Omental fat pad (tissue), 4 donors: ENCODE measurements around the gene SLC2A9. TPM values are rescaled to one million over a fixed set of nuclear protein-coding genes. Genes with fewer than 3 reads are reported as not detected.

Experiments
- ATAC-seq: fragments of 150-250 bp; one replicate; pipeline ENCODE4 v1.9.1; 2016; ENCODE audit warnings: mild to moderate bottlenecking, moderate library complexity; ENCODE audit not compliant: low FRiP score
- DNase-seq: peaks from one replicate; pipeline ENCODE4 v3.0.0-alpha.2; 2019; ENCODE audit warnings: low spot score
- CTCF ChIP-seq, 3 donors: fragments of 450-650 bp; IDR thresholded peaks; one replicate each; pipeline ENCODE4 v1.5.1; 2016 to 2017; ENCODE audit warnings: antibody characterized with exemption in 3 of 3, mild to moderate bottlenecking in 3 of 3, moderate library complexity in 2 of 3
- total RNA-seq, 4 donors: library from RNA; depleted of rRNA; stranded (reverse); fragments of >200 nt; gene quantifications; one replicate each; pipeline ENCODE4 v1.1.0, GENCODE V29; 2016

SLC2A9 gene
- total RNA-seq, 4 donors from 2014 or later = 4.7 to 8.5 (median 7.3) TPM

DNA sequence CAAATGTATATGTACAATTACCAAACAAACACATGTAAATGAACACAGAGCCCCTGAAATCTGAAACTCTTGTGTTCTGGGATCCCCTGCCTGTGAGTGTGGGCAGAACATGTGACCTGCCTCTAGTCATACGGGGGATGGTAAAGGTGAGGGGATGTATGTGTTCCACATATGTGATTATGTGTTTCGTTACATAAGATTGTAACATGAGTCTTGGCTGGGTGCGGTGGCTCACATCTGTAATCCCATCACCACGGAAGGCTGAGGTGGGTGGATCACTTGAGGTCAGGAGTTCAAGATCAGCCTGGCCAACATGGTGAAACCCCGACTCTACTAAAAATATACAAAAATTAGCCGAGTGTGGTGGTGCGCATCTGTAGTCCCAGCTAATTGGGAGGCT, 37.1 kb upstream of the SLC2A9 start:
- ATAC-seq (no peak), DNase-seq (no peak)
- TF ChIP-seq CTCF (IDR thresholded peaks at IDR 0.05) = no peak

GRCh38 chr4:10057023-10057395, 35.7 kb upstream of the SLC2A9 start:
- DNase-seq = no peak
- ATAC-seq = no peak
- no peak for TF ChIP-seq CTCF (IDR thresholded peaks at IDR 0.05)

DNA sequence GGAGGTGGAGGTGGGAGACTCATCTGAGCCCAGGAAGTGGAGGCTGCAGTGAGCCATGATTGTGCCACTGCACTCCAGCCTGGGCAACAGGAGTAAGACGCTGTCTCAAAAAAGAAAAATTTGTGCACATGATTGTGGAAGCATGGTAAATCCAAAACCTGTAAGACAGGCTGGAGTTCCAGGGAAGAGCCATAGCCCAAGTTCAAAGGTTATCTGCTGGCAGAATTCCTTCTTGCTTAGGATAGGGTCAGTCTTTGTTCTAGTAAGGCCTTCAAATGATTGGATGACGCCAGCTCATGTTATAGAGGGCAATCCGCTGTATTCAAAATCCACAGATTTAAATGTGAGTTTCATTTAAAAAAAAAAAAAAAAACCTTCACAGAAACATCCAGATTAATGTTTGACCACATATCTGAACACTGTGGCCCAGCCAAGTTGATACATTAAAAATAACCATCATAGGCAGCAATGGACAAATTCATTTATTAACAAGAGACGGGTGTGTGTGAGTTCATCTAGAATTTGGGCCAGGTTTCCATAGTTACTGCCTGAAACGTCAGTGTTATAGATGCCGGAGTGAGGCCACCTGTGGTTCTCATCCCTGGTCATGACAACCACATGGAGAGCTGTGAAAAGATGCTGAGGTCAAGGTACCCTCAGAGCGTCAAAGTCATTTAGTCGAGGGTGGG, 35.2 kb upstream of the SLC2A9 start:
- no peak for DNase-seq
- TF ChIP-seq CTCF (IDR thresholded peaks at IDR 0.05) = no peak
- no peak for ATAC-seq

- TF ChIP-seq CTCF (IDR thresholded peaks at IDR 0.05) = no peak
- ATAC-seq (no peak), DNase-seq (no peak)
These were observed 34.6 kb upstream of the SLC2A9 start for GRCh38 chr4:10055871-10056270.

DNA sequence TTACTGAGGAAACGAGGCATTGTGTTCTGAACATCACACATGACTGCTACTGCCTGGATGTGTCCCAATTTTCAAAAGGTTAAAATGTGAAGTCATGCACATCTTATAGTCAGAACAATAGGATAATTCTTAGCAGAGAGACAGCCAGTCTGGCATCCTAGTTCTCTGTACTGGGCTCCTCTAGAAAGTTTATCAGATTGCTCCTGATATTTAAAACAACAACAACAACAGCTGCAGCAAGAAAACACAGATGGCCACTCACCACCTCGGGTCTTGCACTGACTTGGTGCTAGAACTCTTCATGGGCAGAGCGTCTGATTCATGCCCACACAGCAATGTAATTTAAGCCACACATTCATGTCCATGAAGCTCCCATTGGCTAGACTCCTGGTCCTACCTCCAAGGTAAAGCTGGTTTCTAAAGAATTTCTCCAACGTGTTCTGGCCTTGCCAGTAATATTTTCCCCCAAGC, 33.3 kb upstream of the SLC2A9 start:
- no peak for DNase-seq
- TF ChIP-seq CTCF (IDR thresholded peaks at IDR 0.05) = no peak
- ATAC-seq = no peak

DNA sequence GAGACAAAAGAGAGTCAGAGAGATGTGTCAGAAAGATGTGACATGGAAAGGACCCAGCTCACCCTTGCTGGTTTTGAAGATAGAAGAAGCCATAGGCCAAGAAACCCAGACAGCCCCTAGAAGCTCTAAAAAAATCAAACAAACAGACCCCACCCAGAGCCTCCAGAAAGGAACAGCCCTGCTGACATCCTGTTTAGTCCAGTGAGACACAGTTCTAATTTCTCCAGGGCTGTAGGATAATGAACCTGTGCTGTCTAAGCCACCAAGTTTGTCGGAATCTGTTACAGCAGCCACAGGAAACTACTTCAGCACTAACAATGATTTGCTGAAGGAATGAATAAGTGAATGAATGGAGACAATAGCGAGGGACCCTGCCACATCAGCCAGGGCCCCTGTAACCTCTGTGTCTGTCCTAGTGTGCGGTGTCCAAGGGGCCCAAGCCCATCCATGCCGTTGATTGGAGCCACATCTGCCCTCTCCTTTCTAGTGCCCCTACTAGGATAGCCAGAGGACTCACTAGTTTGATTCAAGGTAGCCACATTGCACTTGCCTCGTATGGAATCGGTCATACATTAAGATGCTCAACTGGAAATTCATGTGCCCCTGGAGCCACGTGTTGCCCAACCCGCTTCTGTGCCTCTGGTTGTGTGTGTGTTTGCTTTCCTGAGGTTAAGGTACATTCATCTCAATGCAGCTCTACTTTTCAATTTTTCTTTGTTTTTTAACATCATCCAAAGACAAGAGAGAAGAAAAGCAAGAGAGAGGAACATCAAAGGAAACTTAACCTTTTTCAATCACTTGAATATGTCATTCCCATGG, 32.5 kb upstream of the SLC2A9 start:
- no peak for TF ChIP-seq CTCF (IDR thresholded peaks at IDR 0.05)
- ATAC-seq (no peak), DNase-seq (no peak)
